Pulmonary artery endothelial cell (primary cell): ENCODE measurements around the gene TTC17. TPM values are rescaled to one million over a fixed set of nuclear protein-coding genes. Genes with fewer than 3 reads are reported as not detected.
A peak's percentile ranks its signal among the peaks of the same experiment; 100 is the strongest.
"Not testable (repeated sequence)": the region's sequence is repeated elsewhere in the genome, so short reads cannot be mapped to it uniquely, and the experiment has no call there.

ENCODE experiments used
- DNase-seq: peaks from one replicate; pipeline ENCODE4 v3.0.0-alpha.2; 2011; ENCODE audit warnings: low read depth, low spot score
- total RNA-seq: library from RNA; depleted of rRNA; stranded (reverse); fragments of >200 nt; gene quantifications from 2 replicates; pipeline ENCODE4 v1.2.3, GENCODE V29; 2014

TTC17 gene
- total RNA-seq, result 52.8 and 63.7 TPM in 2 replicates

- peak; percentile 73 for DNase-seq
Measured at GRCh38 chr11:43358801-43359421, at the start of gene TTC17. TTC17 (plus strand) TSS chr11:43358920; CDS start chr11:43358955, 35 bp downstream.

GRCh38 chr11:43311791-43312607 lies 46.7 kb upstream of the TTC17 start, which contains the start of gene API5:
API5 (plus strand) TSS chr11:43311996; CDS start chr11:43312128, 132 bp downstream.
- DNase-seq, result peak; percentile 87

- no peak for DNase-seq
Measured at GRCh38 chr11:43315966-43316365, 42.8 kb upstream of the TTC17 start.

- no peak for DNase-seq
Measured at GRCh38 chr11:43316451-43316850, 42.3 kb upstream of the TTC17 start.

- peak; percentile 94 for DNase-seq
Measured at GRCh38 chr11:43327987-43328386, 30.7 kb upstream of the TTC17 start.

- DNase-seq, result no peak
Measured at GRCh38 chr11:43328482-43328881, 30.2 kb upstream of the TTC17 start.

- no peak for DNase-seq
Measured at GRCh38 chr11:43341159-43341558, 17.6 kb upstream of the TTC17 start.

- not testable (repeated sequence) for DNase-seq
Measured at GRCh38 chr11:43351426-43351825, 7.3 kb upstream of the TTC17 start.

GRCh38 chr11:43354311-43354710 lies 4.4 kb upstream of the TTC17 start:
- no peak for DNase-seq

GRCh38 chr11:43356336-43356735 lies 2.4 kb upstream of the TTC17 start:
- no peak for DNase-seq

- no peak for DNase-seq
Measured at GRCh38 chr11:43358279-43358800, 380 bp upstream of the TTC17 start.

GRCh38 chr11:43359422-43359818 lies 700 bp downstream of the TTC17 start:
- no peak for DNase-seq

- DNase-seq, result no peak
Measured at GRCh38 chr11:43360361-43361032, 1.8 kb downstream of the TTC17 start.

GRCh38 chr11:43366677-43367076 lies 8.0 kb downstream of the TTC17 start:
- no peak for DNase-seq

- no peak for DNase-seq
Measured at GRCh38 chr11:43367382-43368178, 8.9 kb downstream of the TTC17 start.

- no peak for DNase-seq
Measured at GRCh38 chr11:43376065-43376464, 17.3 kb downstream of the TTC17 start.

GRCh38 chr11:43376594-43376993 lies 17.9 kb downstream of the TTC17 start:
- DNase-seq, result no peak

GRCh38 chr11:43377389-43377788 lies 18.7 kb downstream of the TTC17 start:
- no peak for DNase-seq

GRCh38 chr11:43378897-43379296 lies 20.2 kb downstream of the TTC17 start:
- DNase-seq, result no peak

- no peak for DNase-seq
Measured at GRCh38 chr11:43381802-43382201, 23.1 kb downstream of the TTC17 start.

- no peak for DNase-seq
Measured at GRCh38 chr11:43382614-43383013, 23.9 kb downstream of the TTC17 start.
